ENCODE measurements around the gene HSD3B1.
"Not testable (repeated sequence)": the region's sequence is repeated elsewhere in the genome, so short reads cannot be mapped to it uniquely, and the experiment has no call there.

The HSD3B1 gene

GRCh38 chr1:119554183-119554582 lies 47.2 kb downstream of the HSD3B1 start:
- no peak overlapping the region for H3K4me3 ChIP-seq (ENCODE audit: low read depth, low read length)
- TF ChIP-seq CTCF (IDR thresholded peaks at IDR 0.05; ENCODE audit: low read depth, low read length) = no peak

GRCh38 chr1:119556423-119556822 lies 49.4 kb downstream of the HSD3B1 start:
- no peak overlapping the region for H3K4me3 ChIP-seq (ENCODE audit: low read depth, low read length)
- TF ChIP-seq CTCF (IDR thresholded peaks at IDR 0.05; ENCODE audit: low read depth, low read length) = no peak

GRCh38 chr1:119560402-119560801 lies 53.4 kb downstream of the HSD3B1 start:
- H3K4me3 ChIP-seq (ENCODE audit: low read depth, low read length) = not testable (repeated sequence)

GRCh38 chr1:119564548-119564947 lies 57.5 kb downstream of the HSD3B1 start:
- no peak for TF ChIP-seq CTCF (IDR thresholded peaks at IDR 0.05; ENCODE audit: low read depth, low read length)
- H3K4me3 ChIP-seq (ENCODE audit: low read depth, low read length) = no peak overlapping the region
